Ishikawa (cell line): Measurements from ENCODE around the gene RBM10.

Experiments used
- EP300 ChIP-seq: IDR thresholded peaks from 2 replicates; pipeline ENCODE4 v1.6.1; 2012; ENCODE audit warnings: borderline replicate concordance
- FOXM1 ChIP-seq: IDR thresholded peaks from 2 replicates; pipeline ENCODE4 v1.6.1; 2012; ENCODE audit warnings: low read depth, borderline replicate concordance
- RAD21 ChIP-seq: IDR thresholded peaks from 2 replicates; pipeline ENCODE4 v1.6.1; 2012; ENCODE audit warnings: low read depth
- TAF1 ChIP-seq: IDR thresholded peaks from 2 replicates; pipeline ENCODE4 v1.6.1; 2012; ENCODE audit warnings: low read depth, mild to moderate bottlenecking
- YY1 ChIP-seq: IDR thresholded peaks from 2 replicates; pipeline ENCODE4 v1.6.1; 2012; ENCODE audit warnings: low read depth
- TF ChIP-seq, protein P1 (sequence below): IDR thresholded peaks from 2 replicates; pipeline ENCODE4 v1.6.1; 2012; ENCODE audit warnings: low read depth, mild to moderate bottlenecking

GRCh38 chrX:47101206-47101605 is 43.8 kb upstream of the RBM10 start:
- TF ChIP-seq YY1: no peak
- TF ChIP-seq EP300: no peak
- TF ChIP-seq, protein P1, sequence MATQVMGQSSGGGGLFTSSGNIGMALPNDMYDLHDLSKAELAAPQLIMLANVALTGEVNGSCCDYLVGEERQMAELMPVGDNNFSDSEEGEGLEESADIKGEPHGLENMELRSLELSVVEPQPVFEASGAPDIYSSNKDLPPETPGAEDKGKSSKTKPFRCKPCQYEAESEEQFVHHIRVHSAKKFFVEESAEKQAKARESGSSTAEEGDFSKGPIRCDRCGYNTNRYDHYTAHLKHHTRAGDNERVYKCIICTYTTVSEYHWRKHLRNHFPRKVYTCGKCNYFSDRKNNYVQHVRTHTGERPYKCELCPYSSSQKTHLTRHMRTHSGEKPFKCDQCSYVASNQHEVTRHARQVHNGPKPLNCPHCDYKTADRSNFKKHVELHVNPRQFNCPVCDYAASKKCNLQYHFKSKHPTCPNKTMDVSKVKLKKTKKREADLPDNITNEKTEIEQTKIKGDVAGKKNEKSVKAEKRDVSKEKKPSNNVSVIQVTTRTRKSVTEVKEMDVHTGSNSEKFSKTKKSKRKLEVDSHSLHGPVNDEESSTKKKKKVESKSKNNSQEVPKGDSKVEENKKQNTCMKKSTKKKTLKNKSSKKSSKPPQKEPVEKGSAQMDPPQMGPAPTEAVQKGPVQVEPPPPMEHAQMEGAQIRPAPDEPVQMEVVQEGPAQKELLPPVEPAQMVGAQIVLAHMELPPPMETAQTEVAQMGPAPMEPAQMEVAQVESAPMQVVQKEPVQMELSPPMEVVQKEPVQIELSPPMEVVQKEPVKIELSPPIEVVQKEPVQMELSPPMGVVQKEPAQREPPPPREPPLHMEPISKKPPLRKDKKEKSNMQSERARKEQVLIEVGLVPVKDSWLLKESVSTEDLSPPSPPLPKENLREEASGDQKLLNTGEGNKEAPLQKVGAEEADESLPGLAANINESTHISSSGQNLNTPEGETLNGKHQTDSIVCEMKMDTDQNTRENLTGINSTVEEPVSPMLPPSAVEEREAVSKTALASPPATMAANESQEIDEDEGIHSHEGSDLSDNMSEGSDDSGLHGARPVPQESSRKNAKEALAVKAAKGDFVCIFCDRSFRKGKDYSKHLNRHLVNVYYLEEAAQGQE: no peak
- no peak for TF ChIP-seq TAF1
- no peak for TF ChIP-seq FOXM1
- TF ChIP-seq RAD21: no peak
